Measurements from ENCODE around the gene PCDHGA3.
"Not testable (repeated sequence)": the region's sequence is repeated elsewhere in the genome, so short reads cannot be mapped to it uniquely, and the experiment has no call there.

The PCDHGA3 gene

DNA sequence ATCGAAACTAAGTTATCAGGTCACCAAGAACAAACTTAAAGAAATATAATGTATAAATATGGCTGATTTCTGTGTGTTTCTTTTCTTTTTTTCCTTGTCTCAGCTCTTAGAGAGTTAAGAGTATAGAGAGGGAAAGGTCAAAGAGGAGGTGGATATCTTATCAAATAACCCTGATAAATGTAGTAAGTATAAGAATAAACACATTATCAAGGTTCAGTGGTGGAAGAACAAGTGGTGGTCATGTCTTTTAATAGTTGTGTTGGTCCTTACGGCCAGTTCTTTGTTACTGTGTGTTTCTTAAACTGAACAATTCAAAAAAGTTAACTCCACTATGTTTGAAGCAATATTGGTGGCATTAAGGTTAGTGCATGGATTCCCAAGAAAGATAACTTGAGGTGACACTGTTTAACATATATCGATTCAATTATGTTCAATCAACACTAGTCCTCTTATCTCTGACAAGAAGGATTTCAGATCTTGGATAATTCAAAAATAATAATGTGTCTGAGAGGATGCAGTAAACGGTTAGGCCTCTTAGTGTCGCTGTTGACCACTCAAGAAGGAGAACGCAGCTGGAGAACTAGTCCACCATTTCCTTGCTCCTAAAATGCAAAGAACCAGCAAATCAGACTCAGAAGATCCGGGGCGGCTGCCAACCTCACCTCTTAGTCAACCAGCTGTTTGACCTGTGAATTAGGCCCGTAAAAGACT lies at the start of gene PCDHGA3:
Gene PCDHGA3, plus strand, starts transcription at position 588 of the 711 bp plus-strand sequence. CDS start 205 bp downstream, outside the sequence.
- no peak for DNase-seq (ENCODE audit: low read depth)

DNA sequence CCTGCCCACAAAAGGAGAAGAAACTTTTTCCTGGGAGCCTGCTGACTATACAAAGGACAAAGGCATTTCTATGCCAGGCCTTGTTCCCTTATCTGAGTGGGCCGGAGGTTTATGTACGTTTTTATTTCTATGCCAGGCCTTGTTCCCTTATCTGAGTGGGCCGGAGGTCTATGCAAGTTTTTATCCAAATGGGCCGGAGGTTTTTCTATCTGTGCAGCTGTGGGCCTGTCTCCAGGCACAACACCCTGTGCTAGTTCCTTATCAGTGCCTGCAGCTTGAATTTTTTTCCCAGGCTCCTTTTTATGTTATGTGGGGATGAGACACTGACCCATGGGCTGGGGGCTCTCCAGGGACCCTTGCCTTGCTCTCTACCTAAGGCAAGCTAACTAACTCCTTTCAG lies 45.3 kb upstream of the PCDHGA3 start:
- no peak for DNase-seq (ENCODE audit: low read depth)

DNA sequence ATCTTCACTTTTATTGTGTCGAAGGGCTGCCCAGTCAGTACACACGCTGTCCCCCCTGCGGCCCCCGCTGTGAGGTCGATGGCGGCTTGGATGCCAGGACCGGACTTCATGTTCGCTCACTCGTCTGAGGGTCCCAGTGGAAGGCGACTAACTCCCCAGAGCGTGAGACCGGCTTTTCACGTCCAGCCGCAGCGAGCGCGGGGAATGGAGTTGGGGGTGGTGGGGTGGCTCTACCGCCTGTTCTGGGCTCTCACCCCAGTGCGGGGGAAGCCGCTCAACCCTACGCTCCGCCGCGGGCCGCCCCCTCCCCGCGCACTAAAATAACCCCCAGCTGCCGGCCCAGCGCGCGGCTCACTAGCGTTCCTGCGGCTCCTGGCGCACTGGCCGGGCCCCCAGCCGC lies 39.9 kb upstream of the PCDHGA3 start, which contains the start of gene SLC25A2:
Gene SLC25A2, minus strand, starts transcription at position 294 of the 400 bp plus-strand sequence. Its CDS starts 184 bp downstream, at position 110.
- no peak for DNase-seq (ENCODE audit: low read depth)

DNA sequence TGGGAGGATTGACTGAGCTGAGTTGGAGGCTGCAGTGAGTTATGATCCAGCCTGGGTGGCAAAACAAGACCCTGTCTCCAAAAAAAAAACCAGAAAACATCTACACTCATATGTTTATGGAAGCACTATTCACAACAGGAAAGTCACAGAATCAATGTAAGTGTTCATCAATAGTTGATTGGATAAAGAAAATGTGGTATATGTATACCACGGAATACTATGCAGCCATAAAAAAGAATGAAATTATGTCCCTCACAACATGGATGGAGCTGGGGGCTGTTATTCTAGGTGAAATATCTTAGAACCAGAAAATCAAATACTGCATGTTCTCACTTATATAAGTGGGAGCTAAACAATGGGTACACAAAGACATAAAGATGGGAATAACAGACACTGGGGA lies 37.0 kb upstream of the PCDHGA3 start:
- no peak for DNase-seq (ENCODE audit: low read depth)

DNA sequence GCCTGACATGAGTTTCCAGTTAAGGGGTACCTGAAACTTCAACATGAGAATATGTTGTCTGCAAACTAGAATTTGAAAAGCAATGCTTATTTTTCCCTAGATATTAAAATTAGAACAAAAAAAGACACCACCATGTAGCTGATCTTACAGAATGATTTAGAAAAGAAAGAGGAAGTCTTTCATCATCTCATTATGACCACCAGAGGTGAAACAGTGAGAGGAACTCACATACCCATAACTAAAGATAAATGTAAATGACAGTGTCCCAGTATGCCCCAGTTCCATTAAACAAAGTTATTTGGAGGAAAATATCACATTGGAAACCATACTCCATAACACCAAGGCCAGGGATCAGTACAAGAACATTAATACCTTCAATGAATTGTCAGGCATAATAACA lies 29.9 kb upstream of the PCDHGA3 start:
- no peak for DNase-seq (ENCODE audit: low read depth)

DNA sequence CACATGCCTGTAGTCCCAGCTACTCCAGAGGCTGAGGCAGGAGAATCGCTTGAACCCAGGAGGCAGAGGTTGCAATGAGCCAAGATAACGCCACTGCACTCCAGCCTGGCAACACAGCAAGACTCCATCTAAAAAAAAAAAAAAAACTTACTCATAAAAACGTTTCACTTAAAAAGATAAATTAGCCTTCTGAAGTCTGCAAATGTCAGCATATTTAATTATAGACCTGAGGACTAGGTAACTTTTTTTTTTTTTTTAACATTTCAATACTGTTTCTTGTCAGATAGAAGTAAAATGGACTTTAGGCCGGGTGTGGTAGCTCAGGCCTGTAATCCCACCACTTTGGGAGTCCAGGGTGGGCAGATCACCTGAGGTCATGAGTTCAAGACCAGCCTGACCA lies 26.7 kb upstream of the PCDHGA3 start:
- DNase-seq (ENCODE audit: low read depth): not testable (repeated sequence)

DNA sequence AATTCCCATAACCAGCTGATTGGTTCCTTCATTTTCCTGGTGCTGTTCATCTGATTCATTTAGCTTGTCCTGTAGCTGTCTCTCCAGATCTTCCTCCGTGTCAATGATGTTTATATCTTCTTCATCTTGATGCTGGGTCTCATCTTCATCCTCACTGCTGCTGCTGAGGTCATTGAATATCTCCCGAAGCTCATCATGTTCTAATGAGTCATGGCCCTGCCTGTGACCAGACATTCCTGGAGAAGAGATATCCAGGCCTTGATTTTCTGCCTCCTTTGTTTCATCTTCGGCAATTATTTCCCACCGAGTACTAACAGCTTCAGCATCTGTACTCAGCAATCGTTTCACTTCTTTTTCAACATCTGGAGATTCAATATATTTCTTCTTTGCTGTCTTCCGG lies 24.4 kb upstream of the PCDHGA3 start:
- no peak for DNase-seq (ENCODE audit: low read depth)

DNA sequence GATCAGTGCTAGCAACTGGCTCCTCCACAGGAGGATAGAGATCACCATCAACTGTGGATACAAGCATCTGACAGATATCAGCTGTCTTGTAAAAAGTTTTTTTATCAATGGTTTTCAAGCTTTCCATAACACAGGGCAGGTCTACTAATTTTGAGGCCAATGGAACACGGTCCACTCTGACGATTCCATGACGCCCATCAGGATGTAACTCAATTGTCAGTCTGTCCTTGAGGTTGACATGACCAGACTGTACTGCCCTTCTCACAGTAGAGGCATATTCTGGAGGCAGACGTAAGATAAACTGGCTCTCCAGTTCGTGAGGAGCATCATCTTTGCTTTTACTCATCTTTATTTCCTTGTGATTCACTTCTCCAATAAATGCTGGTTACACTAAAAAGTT lies 23.9 kb upstream of the PCDHGA3 start:
- DNase-seq (ENCODE audit: low read depth): no peak

DNA sequence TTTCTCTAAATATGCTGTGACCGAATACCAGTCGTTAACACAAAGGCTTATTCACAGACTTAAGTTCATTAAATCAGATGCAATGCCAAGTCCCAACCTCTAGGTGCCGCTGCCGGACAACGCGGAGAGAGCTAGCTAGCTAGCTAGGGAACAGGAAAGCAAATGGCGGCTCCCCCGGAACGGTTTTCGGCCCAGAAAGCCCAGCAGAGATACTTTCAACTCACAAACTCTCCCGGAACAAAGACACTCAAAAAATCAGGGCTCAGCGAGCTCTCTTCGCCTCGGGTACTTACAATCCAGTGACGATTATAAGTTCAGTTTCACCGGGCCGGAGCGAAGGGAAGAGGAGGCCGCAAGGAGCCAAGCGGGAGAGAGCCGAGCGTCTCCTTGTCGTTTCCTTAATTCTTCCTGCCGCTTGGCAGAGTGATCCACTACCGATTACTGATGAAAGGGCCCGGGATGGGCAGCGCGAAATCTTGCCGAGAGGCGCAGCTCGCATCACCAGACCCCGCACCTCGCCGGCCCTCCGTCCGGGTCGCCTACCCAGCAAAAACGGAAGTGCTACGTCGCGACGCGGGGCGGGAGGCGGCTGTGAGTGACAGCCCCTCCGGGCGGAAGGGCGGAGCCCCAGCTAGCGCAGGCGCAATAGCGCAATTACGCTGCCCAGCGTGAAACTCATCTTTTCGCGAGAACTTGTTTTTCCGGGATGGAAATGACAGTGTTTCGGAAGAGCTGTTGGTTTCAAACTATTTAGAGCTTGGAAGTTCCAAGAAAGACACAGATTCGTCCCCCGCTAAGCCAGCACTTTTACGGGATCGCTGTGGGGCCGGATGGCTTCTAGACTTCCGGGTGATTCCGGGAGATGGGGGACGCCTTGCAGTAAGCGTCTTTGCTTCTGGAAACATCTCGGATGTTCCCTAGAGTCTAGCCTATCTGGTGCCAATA lies 23.1 kb upstream of the PCDHGA3 start, which contains the start of gene TAF7:
Gene TAF7, minus strand, starts transcription at position 560 of the 945 bp plus-strand sequence. CDS start 740 bp downstream, outside the sequence.
- peak; percentile 87 for DNase-seq (ENCODE audit: low read depth)

DNA sequence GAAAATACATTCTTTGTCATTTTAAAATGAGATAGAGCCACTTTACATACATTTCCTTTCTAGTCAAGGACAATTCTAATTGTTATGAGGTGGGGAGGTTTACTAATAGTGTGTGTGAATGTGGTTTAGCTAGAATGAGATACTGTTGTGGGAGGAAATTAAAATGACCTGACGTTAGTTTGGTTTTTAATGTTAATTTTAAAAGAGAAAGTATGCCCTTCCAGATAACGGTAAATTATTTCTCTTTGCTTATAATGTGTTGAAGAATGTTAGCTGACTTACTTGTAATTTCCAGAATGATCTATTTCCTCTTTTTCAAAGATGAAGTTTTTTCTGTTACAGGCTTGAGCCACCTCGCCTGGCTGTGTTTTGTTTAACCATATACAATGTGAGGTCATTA lies 21.4 kb upstream of the PCDHGA3 start:
- no peak for DNase-seq (ENCODE audit: low read depth)

DNA sequence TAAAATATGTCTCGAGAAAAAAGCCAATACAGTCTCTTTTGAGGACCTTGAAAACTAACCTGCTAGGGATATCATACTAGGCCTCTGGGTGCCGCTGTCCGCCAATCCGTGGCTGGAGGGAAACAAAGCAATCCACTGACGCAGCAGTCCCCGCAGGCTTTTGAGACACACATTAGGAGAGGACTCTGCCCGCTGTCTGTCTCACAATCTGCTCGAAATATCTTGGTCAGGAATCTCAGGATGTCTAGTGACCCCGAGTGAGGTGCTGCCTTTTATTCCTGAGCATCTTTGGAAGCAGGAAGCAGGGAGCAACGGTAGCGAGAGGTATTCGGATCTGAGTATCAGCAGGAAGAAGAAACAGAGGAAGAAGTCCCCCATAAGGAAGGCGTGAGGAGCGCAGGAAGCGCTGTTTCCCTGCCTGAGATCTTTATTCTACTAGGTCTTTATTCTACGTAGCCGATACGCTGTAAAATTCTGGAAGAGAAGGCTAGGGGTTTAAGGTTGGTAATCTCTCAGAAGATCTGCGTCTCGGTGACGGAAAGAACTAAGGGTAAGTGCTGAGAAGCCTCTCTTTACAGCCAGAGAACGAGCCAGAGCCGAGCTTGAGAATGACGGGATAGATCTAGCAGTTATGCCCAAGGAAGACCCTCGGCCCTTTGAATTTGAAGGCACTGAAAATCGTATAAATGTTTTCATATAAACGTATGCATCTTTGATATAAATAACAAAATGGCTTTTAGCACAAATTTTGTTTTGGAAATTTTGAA lies 17.4 kb upstream of the PCDHGA3 start:
- DNase-seq (ENCODE audit: low read depth): peak; percentile 43

DNA sequence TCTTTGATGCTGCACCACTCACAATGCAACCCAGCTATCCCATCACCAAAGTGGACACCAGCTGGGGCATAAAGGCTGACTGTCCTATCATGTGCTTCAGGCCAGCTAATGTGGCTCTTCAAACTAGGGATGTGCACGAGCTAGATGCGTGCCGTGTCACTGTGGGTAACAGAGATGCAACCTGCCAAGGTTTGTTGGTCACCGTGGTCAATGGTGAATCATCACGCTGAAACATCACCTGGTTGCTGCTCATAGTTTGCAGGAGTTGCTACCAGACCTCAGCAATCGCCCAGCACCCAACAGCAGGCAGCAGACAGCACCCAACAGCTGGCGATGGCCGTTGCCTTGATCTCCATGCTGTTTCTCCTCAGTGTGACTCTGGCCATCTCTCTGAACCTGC lies 15.4 kb upstream of the PCDHGA3 start:
- no peak for DNase-seq (ENCODE audit: low read depth)

DNA sequence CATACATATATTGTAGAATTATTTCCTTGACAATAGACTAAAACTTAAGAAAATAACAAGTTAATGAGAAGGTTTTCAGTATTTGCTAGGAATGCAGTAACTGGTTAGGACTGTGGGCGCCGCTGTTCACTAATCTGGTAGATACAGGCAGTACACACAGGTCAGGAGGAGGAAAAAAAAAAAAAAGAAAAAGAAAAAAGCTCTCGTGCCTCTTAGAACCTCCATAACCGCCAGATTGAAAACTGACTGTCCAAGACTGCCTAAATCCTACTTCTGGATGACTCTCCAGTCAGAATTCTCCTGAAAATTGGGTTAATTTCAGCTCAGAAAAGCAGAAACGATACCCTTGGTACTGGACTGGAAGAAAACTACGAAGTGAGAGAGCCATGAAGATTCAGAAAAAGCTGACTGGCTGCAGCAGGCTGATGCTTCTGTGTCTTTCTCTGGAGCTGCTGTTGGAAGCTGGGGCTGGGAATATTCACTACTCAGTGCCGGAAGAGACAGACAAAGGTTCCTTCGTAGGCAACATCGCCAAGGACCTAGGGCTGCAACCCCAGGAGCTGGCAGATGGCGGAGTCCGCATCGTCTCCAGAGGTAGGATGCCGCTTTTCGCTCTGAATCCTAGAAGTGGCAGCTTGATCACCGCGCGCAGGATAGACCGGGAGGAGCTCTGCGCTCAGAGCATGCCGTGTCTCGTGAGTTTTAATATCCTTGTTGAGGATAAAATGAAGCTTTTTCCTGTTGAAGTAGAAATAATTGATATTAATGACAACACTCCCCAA lies 13.1 kb upstream of the PCDHGA3 start, which contains the start of gene PCDHGA1:
Gene PCDHGA1, plus strand, starts transcription at position 216 of the 782 bp plus-strand sequence.
- no peak for DNase-seq (ENCODE audit: low read depth)

DNA sequence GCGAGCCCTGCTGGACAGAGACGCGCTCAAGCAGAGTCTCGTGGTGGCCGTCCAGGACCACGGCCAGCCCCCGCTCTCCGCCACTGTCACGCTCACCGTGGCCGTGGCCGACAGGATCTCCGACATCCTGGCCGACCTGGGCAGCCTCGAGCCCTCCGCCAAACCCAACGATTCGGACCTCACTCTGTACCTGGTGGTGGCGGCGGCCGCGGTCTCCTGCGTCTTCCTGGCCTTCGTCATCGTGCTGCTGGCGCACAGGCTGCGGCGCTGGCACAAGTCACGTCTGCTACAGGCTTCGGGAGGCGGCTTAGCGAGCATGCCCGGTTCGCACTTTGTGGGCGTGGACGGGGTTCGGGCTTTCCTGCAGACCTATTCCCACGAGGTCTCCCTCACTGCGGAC lies 11.1 kb upstream of the PCDHGA3 start:
- not testable (repeated sequence) for DNase-seq (ENCODE audit: low read depth)

DNA sequence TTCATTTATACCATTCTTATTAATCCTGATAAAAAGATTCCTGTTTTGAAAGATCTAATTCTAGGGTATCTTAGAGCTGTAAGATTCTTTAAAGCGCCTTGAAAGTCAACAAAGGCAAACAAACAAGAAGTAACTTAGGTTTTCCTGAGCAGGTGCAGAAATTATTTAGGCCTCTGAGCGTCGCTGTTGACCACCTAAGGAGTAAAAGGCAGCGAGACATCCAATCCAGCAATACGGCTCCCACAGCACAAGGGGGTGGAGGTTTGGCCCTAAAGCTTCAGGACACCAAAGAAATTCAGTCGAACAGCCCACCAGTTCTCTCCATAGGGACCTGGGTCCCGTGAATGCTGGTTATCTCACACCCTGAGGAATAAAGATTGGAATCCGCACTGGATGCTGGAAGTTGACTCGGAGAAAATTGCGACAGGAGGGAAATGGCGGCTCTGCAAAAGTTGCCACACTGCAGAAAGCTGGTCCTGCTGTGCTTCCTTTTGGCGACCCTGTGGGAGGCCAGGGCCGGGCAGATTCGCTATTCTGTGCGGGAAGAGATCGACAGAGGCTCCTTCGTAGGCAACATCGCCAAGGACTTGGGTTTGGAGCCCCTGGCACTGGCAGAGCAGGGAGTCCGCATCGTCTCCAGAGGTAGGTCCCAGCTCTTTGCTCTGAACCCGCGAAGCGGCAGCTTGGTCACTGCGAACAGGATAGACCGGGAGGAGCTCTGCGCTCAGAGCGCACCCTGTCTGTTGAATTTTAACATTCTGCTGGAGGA lies 4.9 kb upstream of the PCDHGA3 start, which contains the start of gene PCDHGA2:
Gene PCDHGA2, plus strand, starts transcription at position 223 of the 769 bp plus-strand sequence.
- no peak for DNase-seq (ENCODE audit: low read depth)

DNA sequence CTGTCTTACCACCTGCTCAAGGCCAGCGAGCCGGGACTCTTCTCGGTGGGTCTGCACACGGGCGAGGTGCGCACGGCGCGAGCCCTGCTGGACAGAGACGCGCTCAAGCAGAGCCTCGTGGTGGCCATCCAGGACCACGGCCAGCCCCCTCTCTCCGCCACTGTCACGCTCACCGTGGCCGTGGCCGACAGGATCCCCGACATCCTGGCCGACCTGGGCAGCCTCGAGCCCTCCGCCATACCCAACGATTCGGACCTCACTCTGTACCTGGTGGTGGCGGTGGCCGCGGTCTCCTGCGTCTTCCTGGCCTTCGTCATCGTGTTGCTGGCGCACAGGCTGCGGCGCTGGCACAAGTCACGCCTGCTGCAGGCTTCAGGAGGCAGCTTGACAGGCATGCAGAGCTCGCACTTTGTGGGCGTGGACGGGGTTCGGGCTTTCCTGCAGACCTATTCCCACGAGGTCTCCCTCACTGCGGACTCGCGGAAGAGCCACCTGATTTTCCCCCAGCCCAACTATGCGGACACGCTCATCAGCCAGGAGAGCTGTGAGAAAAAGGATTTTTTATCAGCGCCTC lies 2.8 kb upstream of the PCDHGA3 start:
- not testable (repeated sequence) for DNase-seq (ENCODE audit: low read depth)

DNA sequence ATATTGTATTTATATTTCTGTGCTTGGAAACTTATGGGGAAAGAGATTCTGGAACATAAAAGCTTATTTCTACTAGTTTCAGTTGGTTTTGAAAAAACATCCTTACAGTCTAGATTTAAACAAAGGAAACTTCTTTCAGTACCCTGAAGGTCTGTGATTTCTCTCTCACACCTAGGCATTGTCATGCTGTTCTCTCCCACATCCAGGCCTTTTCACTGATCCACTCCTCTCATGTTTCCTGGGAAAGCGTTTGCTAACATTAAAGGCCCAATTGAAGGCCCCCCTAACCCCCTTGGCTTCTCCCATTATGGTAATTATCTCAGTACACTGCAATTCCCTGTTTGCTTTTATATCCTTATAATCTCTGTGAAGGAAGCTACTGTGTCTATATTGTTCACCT lies 856 bp upstream of the PCDHGA3 start:
- DNase-seq (ENCODE audit: low read depth): no peak

DNA sequence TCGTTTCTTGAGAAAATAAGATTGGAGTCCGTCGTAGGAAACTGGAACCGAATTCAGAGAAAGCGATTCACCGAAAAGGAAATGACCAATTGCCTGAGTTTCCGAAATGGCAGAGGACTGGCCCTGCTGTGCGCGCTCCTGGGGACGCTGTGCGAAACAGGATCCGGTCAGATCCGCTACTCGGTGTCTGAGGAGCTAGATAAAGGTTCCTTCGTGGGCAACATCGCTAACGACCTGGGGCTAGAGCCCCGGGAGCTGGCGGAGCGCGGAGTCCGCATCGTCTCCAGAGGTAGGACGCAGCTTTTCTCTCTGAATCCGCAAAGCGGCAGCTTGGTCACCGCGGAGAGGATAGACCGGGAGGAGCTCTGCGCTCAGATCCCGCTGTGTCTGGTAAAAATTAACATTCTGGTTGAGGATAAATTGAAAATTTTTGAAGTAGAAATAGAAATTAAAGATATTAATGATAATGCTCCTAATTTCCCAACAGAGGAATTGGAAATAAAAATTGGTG lies 379 bp downstream of the PCDHGA3 start:
- no peak for DNase-seq (ENCODE audit: low read depth)

DNA sequence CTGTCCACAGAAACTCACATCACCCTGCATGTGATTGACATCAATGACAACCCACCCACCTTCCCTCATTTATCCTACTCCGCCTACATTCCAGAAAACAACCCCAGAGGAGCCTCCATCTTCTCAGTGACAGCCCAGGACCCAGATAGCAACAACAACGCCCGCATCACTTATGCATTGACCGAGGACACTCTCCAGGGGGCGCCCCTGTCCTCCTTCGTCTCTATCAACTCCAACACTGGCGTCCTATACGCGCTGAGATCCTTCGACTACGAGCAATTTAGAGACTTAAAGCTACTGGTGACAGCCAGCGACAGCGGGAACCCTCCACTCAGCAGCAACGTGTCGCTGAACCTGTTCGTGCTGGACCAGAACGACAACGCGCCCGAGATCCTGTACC lies 1.7 kb downstream of the PCDHGA3 start:
- DNase-seq (ENCODE audit: low read depth): no peak

DNA sequence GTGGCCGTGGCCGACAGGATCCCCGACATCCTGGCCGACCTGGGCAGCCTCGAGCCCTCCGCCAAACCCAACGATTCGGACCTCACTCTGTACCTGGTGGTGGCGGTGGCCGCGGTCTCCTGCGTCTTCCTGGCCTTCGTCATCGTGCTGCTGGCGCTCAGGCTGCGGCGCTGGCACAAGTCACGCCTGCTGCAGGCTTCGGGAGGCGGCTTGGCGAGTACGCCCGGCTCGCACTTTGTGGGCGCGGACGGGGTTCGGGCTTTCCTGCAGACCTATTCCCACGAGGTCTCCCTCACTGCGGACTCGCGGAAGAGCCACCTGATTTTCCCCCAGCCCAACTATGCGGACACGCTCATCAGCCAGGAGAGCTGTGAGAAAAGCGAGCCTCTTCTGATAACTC lies 2.4 kb downstream of the PCDHGA3 start:
- not testable (repeated sequence) for DNase-seq (ENCODE audit: low read depth)

Data from activated T-helper 1 cell treated with Interleukin-2 at 50 U/mL for 16 hours (primary cell).